Body of pancreas (tissue), 4 donors: ENCODE data around the gene SLC6A1.

Experiments
- POLR2A ChIP-seq, 3 donors: fragments of 450-650 bp; IDR thresholded peaks; one replicate each; pipeline ENCODE4 v1.6.1; 2016; ENCODE audit warnings: antibody characterized with exemption in 3 of 3, mild to moderate bottlenecking in 2 of 3
- TF ChIP-seq, protein P1 (sequence below), 7 experiments: fragments of 450-650 bp in 4 of 7; fragments of 200-600 bp in 3 of 7; sonication (generic) in 3 of 7; IDR thresholded peaks; one replicate each; pipeline ENCODE4 v1.5.1; 2016 to 2019; ENCODE audit warnings: antibody characterized with exemption in 7 of 7

DNA sequence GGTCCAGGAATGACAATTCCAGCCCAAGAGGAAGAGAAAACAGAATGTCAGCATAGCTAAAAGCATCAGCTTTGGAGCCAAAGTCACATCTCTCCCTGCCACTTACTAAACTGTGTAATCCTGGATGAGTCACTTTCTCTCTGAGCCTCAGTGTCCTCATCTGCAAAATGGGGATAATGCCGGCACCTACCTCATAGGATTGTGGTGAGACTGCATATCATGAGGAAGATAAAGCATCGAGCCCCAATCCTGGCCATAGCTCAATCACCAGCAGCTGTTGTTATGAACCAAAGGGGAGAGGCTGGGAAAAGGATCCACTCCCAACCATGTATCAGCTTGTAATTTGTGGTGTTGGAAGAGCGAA, 9.1 kb downstream of the SLC6A1 start:
- TF ChIP-seq, protein P1, sequence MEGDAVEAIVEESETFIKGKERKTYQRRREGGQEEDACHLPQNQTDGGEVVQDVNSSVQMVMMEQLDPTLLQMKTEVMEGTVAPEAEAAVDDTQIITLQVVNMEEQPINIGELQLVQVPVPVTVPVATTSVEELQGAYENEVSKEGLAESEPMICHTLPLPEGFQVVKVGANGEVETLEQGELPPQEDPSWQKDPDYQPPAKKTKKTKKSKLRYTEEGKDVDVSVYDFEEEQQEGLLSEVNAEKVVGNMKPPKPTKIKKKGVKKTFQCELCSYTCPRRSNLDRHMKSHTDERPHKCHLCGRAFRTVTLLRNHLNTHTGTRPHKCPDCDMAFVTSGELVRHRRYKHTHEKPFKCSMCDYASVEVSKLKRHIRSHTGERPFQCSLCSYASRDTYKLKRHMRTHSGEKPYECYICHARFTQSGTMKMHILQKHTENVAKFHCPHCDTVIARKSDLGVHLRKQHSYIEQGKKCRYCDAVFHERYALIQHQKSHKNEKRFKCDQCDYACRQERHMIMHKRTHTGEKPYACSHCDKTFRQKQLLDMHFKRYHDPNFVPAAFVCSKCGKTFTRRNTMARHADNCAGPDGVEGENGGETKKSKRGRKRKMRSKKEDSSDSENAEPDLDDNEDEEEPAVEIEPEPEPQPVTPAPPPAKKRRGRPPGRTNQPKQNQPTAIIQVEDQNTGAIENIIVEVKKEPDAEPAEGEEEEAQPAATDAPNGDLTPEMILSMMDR (IDR thresholded peaks at IDR 0.05): no peak
- TF ChIP-seq POLR2A (IDR thresholded peaks at IDR 0.05): no peak
